H9 (cell line): ENCODE data around the gene USP6NL. TPM values are rescaled to one million over a fixed set of nuclear protein-coding genes. Genes with fewer than 3 reads are reported as not detected.

ENCODE experiments used
- DNase-seq: peaks from one replicate; pipeline ENCODE4 v3.0.0-alpha.2; 2017
- H2AFZ ChIP-seq: one replicate; pipeline ENCODE4 v1.6.1; 2013; ENCODE audit warnings: mild to moderate bottlenecking, low read length, control low read depth, moderate library complexity
- H2AK5ac ChIP-seq: 2 replicates; pipeline ENCODE4 v1.6.1; 2013; ENCODE audit warnings: low read length, control low read depth, mixed read lengths; ENCODE audit not compliant: insufficient read length
- H2BK120ac ChIP-seq: one replicate; pipeline ENCODE4 v1.6.1; 2013; ENCODE audit warnings: low read depth, mild to moderate bottlenecking, low read length, control low read depth, inconsistent platforms; ENCODE audit not compliant: poor library complexity, severe bottlenecking
- H2BK12ac ChIP-seq: 2 replicates; pipeline ENCODE4 v1.6.1; 2013; ENCODE audit warnings: low read length, control low read depth, mixed read lengths, low read depth; ENCODE audit not compliant: insufficient read length
- H2BK15ac ChIP-seq: 2 replicates; pipeline ENCODE4 v1.6.1; 2013; ENCODE audit warnings: low read depth, low read length, control low read depth
- H2BK20ac ChIP-seq: one replicate; pipeline ENCODE4 v1.6.1; 2013; ENCODE audit warnings: low read depth, mild to moderate bottlenecking, low read length, control low read depth, inconsistent platforms; ENCODE audit not compliant: poor library complexity, severe bottlenecking
- H2BK5ac ChIP-seq: 2 replicates; pipeline ENCODE4 v1.6.1; 2013; ENCODE audit warnings: low read length, control low read depth, mixed read lengths; ENCODE audit not compliant: insufficient read length
- H3K14ac ChIP-seq: 2 replicates; pipeline ENCODE4 v1.6.1; 2013; ENCODE audit warnings: low read length, control low read depth; ENCODE audit not compliant: insufficient read depth
- H3K18ac ChIP-seq: 2 replicates; pipeline ENCODE4 v1.6.1; 2013; ENCODE audit warnings: low read depth, mild to moderate bottlenecking, mixed read lengths, low read length, control low read depth; ENCODE audit not compliant: insufficient read length
- H3K23ac ChIP-seq: 2 replicates; pipeline ENCODE4 v1.6.1; 2013; ENCODE audit warnings: low read length, control low read depth, mixed read lengths, low read depth; ENCODE audit not compliant: insufficient read length
- H3K23me2 ChIP-seq: 2 replicates; pipeline ENCODE4 v1.6.1; 2013; ENCODE audit warnings: low read depth, mild to moderate bottlenecking, mixed read lengths, low read length, control low read depth; ENCODE audit not compliant: insufficient read length, poor library complexity, severe bottlenecking
- H3K27ac ChIP-seq: 2 replicates; pipeline ENCODE4 v1.5.1; 2013; ENCODE audit warnings: low read length, control low read depth, mixed read lengths, low read depth; ENCODE audit not compliant: insufficient read length
- H3K27me3 ChIP-seq: 2 replicates; pipeline ENCODE4 v1.6.1; 2013; ENCODE audit warnings: low read length, control low read depth, inconsistent platforms; ENCODE audit not compliant: insufficient read depth
- H3K4ac ChIP-seq: 2 replicates; pipeline ENCODE4 v1.6.1; 2013; ENCODE audit warnings: low read depth, mild to moderate bottlenecking, control low read depth, inconsistent platforms, low read length, moderate library complexity
- H3K4me1 ChIP-seq: 2 replicates; pipeline ENCODE4 v1.6.1; 2013; ENCODE audit warnings: low read length, control low read depth, inconsistent platforms; ENCODE audit not compliant: insufficient read depth
- H3K4me2 ChIP-seq: 2 replicates; pipeline ENCODE4 v1.6.1; 2013; ENCODE audit warnings: low read length, control low read depth, mixed read lengths; ENCODE audit not compliant: insufficient read length, insufficient read depth
- H3K56ac ChIP-seq: 2 replicates; pipeline ENCODE4 v1.6.1; 2013; ENCODE audit warnings: low read depth, mild to moderate bottlenecking, mixed read lengths, low read length, control low read depth; ENCODE audit not compliant: insufficient read length
- H3K79me1 ChIP-seq: 2 replicates; pipeline ENCODE4 v1.6.1; 2013; ENCODE audit warnings: low read depth, mild to moderate bottlenecking, moderate library complexity, low read length, control low read depth, inconsistent platforms; ENCODE audit not compliant: insufficient read depth, poor library complexity, severe bottlenecking
- H3K79me2 ChIP-seq: 2 replicates; pipeline ENCODE4 v1.6.1; 2013; ENCODE audit warnings: low read length, control low read depth, inconsistent platforms; ENCODE audit not compliant: insufficient read depth
- H3K9ac ChIP-seq: 2 replicates; pipeline ENCODE4 v1.6.1; 2013; ENCODE audit warnings: low read length, control low read depth, mixed read lengths; ENCODE audit not compliant: insufficient read length; ENCODE audit errors: extremely low read depth
- H3K9me3 ChIP-seq: one replicate; pipeline ENCODE4 v1.6.1; 2013; ENCODE audit warnings: low read depth, low read length, inconsistent platforms; ENCODE audit not compliant: control insufficient read depth
- H3T11ph ChIP-seq: one replicate; pipeline ENCODE4 v1.6.1; 2013; ENCODE audit warnings: mild to moderate bottlenecking, low read length, control low read depth, inconsistent platforms
- H4K20me1 ChIP-seq: one replicate; pipeline ENCODE4 v1.6.1; 2013; ENCODE audit not compliant: control insufficient read depth, insufficient read length, insufficient read depth
- H4K5ac ChIP-seq: 2 replicates; pipeline ENCODE4 v1.6.1; 2013; ENCODE audit warnings: low read depth, mild to moderate bottlenecking, mixed read lengths, low read length, control low read depth; ENCODE audit not compliant: insufficient read length
- H4K8ac ChIP-seq: replicated peaks from 2 replicates; pipeline ENCODE4 v1.6.1; 2013; ENCODE audit warnings: low read length, control low read depth, mixed read lengths, low read depth; ENCODE audit not compliant: insufficient read length
- H4K91ac ChIP-seq: 2 replicates; pipeline ENCODE4 v1.6.1; 2013; ENCODE audit warnings: low read depth, mild to moderate bottlenecking, moderate library complexity, mixed read lengths, low read length, control low read depth; ENCODE audit not compliant: insufficient read length
- H3K27ac Mint-ChIP-seq, 3 experiments: 2 replicates in 2 of 3; 3 replicates in 1 of 3; pipeline ENCODE4 v1.8.0; 2020 to 2021; ENCODE audit warnings: mixed read lengths in 3 of 3, mild to moderate bottlenecking in 1 of 3, moderate library complexity in 1 of 3
- H3K27me3 Mint-ChIP-seq: 2 replicates; pipeline ENCODE4 v1.8.0; 2021; ENCODE audit warnings: low read depth, mild to moderate bottlenecking, moderate library complexity, mixed read lengths
- H3K36me3 Mint-ChIP-seq, 3 experiments: 2 replicates in 2 of 3; 3 replicates in 1 of 3; pipeline ENCODE4 v1.8.0; 2020 to 2021; ENCODE audit warnings: low read depth in 3 of 3, mixed read lengths in 3 of 3; ENCODE audit not compliant: insufficient read depth in 1 of 3
- H3K4me1 Mint-ChIP-seq, 2 experiments: 2 replicates each; pipeline ENCODE4 v1.8.0; 2020; ENCODE audit warnings: mixed read lengths in 2 of 2
- H3K4me3 Mint-ChIP-seq, 2 experiments: 2 replicates in 1 of 2; 3 replicates in 1 of 2; pipeline ENCODE4 v1.8.0; 2020 to 2021; ENCODE audit warnings: mild to moderate bottlenecking in 2 of 2, mixed read lengths in 2 of 2, moderate library complexity in 1 of 2
- H3K9me3 Mint-ChIP-seq, 2 experiments: 2 replicates in 1 of 2; 3 replicates in 1 of 2; pipeline ENCODE4 v1.8.0; 2020; ENCODE audit warnings: mild to moderate bottlenecking in 2 of 2, mixed read lengths in 2 of 2, moderate library complexity in 1 of 2
- WGBS: extraction: QIAGEN DNeasy Blood & Tissue Kit; methylation state at CpG from one replicate; pipeline ENCODE4 v1.1.7; 2013; ENCODE audit warnings: missing lambda C conversion rate, low lambda C conversion rate, mixed read lengths; ENCODE audit not compliant: insufficient read length; ENCODE audit errors: extremely low coverage; 5-methylcytosine and 5-hydroxymethylcytosine counted together
- total RNA-seq: library from RNA; stranded (reverse); gene quantifications from 2 replicates; pipeline ENCODE4 v1.2.1, GENCODE V29; 2021
- TF ChIP-seq, protein P1 (sequence below): fragments of 200-600 bp; sonication (generic); conservative IDR thresholded peaks from 3 replicates; pipeline ENCODE4 v1.8.0; 2021; ENCODE audit warnings: antibody characterized with exemption, mild to moderate bottlenecking

Gene USP6NL
- total RNA-seq, 1 experiment from 2014 or later: 28.3 TPM

DNA sequence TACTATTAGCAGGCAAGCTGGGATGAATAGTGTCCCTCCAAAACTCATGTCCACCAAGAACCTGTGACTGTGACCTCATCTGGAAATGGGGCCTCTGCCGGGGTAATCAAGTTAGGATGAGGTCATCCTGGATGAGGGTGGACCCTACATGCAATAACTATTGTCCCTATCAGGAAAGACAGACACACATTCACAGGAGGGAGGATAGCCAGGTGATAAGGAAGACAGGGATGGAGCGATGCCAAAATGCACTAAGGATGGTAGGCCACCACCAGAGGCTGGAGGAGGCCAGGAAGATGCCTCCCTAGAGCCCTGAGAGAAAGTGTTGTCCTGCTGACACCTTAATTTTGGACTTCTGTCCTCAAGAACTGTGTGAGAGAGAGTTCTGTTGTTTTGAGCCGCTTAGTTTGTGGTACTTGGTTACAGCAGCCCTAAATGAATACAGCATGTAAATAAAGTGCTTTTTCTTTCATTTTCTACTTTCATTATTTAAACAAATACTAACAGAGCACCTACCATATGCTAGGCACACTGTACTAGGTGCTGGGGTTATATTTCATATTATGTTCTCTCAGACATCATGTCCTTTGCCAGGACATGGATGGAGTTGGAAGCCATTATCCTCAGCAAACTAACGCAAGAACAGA, 111.9 kb downstream of the USP6NL start:
- no peak for DNase-seq
- Mint-ChIP-seq H3K4me1 (peaks cover 1 to 7% of the 10 kb centered on the region in 2 experiments; a peak in 3 of 4 replicates), H3K27me3 (no peaks in the 10 kb centered on the region), H3K9me3 (no peaks in the 10 kb centered on the region), H3K4me3 (no peak overlapping the region), H3K27ac (0 out of 7 replicates have a peak overlapping the region, but pooled peaks of 1 of the 3 experiments have one; percentile 57), H3K36me3 (peaks cover under 1 to 5% (median 5%) of the 10 kb centered on the region in 3 experiments; a peak in 4 of 7 replicates)
- Histone ChIP-seq H2AFZ (no peak overlapping the region), H3T11ph (no peak overlapping the region), H3K23ac (no peak overlapping the region), H4K91ac (no peak overlapping the region), H2BK20ac (no peak overlapping the region), H3K79me1 (no peaks in the 10 kb centered on the region), H2BK5ac (no peak overlapping the region), H3K14ac (no peak overlapping the region), H2BK120ac (no peak overlapping the region), H4K20me1 (no peaks in the 10 kb centered on the region), H4K8ac (no peak overlapping the region), H3K4me2 (no peak overlapping the region), H2BK15ac (no peak overlapping the region), H3K9me3 (no peaks in the 10 kb centered on the region), H3K23me2 (no peaks in the 10 kb centered on the region), H3K18ac (no peak overlapping the region), H3K79me2 (no peaks in the 10 kb centered on the region), H4K5ac (no peak overlapping the region), H3K4ac (no peak overlapping the region), H3K56ac (no peak overlapping the region), H2BK12ac (no peak overlapping the region), H3K4me1 (no peaks in the 10 kb centered on the region), H3K27ac (no peak overlapping the region), H2AK5ac (no peak overlapping the region), H3K9ac (no peak overlapping the region), H3K27me3 (no peaks in the 10 kb centered on the region)
- no CpG with 5 or more reads among the region's 4 CpGs for WGBS
- TF ChIP-seq, protein P1, sequence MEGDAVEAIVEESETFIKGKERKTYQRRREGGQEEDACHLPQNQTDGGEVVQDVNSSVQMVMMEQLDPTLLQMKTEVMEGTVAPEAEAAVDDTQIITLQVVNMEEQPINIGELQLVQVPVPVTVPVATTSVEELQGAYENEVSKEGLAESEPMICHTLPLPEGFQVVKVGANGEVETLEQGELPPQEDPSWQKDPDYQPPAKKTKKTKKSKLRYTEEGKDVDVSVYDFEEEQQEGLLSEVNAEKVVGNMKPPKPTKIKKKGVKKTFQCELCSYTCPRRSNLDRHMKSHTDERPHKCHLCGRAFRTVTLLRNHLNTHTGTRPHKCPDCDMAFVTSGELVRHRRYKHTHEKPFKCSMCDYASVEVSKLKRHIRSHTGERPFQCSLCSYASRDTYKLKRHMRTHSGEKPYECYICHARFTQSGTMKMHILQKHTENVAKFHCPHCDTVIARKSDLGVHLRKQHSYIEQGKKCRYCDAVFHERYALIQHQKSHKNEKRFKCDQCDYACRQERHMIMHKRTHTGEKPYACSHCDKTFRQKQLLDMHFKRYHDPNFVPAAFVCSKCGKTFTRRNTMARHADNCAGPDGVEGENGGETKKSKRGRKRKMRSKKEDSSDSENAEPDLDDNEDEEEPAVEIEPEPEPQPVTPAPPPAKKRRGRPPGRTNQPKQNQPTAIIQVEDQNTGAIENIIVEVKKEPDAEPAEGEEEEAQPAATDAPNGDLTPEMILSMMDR: no peak
